GOT3 (cell line): ENCODE results near the gene SH3GL3.

Source experiments
- DNase-seq: peaks from one replicate; lab custom pipeline; 2025; ENCODE audit warnings: mixed read lengths; lab: John Stamatoyannopoulos, UW

The SH3GL3 gene

DNA sequence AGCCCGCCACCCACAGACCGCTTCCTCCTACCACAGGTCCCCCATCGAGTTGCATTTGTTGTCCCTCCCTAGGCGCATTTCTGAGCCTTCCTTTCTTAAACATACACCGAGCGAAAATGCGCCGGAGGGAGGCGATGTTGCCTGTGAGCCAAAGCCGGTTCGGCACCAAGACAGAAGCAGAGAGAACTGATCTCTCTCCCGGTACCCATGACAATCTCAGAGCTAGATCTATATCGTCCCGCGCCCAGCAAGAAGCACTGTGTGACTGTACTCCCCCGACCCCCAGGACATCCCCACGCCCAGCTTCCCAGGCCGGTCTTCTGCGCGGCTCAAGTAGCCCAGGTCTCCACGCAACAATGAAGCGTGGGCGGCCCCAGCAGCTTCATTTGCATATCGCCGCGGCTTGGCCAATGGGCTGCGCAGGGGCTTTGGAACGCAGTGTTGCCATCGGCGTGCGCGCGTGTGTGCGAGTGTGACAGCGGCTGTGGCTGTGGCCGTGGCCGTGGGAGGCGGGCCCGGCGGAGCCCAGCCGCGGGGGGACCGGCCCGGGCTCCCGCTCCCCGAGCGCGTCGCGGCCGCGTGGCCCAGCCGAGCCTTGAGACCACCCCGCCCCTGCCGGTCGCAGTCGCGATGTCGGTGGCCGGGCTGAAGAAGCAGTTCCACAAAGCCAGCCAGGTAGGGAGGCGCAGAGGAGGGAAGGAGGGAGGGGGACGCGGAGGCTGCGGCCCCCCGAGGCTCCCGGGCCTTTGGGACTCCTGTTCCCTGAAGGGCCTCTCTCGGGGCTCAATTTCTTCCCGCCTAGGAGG, at the start of gene SH3GL3:
TSS of gene SH3GL3 (plus strand) at position 438 of the 806 bp plus-strand sequence. CDS start at position 631, 193 bp downstream.
- peak; percentile 45 for DNase-seq

- no peak for DNase-seq
These were observed 48.5 kb upstream of the SH3GL3 start for GRCh38 chr15:83398626-83399025.

DNA sequence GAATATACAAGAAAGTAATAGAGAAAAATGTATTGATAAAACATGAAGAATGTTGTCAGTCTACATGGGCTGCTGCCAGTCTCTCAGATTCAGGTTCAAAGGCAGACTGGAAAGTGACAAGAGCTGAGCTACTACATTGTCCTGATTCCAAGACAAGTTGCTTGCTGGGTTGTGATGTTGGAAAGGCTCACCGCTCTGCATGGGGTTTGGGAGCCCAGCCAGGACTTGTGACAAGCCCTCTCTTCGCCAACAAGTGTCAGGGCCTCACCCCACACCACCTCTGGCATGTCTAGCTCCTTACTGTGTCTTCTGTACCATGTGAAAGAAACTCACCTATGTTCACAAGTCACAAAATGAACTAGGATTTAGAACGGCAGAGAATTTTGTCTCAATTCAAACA, 43.0 kb upstream of the SH3GL3 start:
- no peak for DNase-seq

DNA sequence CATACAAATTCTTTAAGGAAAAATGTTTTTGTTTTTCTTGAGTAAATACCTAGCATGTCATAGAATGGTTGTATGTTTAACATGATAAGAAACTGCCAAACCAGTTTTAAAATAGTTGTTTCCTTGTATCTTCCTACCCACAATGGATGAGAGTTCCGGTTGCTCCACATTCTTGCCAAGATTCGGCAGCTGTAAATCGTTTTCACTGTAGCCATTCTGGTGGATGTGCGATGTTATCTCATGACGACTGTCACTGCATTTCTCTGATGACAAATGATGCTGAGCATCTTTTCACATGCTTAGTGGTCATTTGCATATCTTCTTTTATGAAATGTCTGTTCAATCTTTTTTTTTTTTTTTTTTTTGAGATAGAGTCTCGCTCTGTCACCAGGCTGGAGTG, 36.6 kb upstream of the SH3GL3 start:
- no peak for DNase-seq

DNA sequence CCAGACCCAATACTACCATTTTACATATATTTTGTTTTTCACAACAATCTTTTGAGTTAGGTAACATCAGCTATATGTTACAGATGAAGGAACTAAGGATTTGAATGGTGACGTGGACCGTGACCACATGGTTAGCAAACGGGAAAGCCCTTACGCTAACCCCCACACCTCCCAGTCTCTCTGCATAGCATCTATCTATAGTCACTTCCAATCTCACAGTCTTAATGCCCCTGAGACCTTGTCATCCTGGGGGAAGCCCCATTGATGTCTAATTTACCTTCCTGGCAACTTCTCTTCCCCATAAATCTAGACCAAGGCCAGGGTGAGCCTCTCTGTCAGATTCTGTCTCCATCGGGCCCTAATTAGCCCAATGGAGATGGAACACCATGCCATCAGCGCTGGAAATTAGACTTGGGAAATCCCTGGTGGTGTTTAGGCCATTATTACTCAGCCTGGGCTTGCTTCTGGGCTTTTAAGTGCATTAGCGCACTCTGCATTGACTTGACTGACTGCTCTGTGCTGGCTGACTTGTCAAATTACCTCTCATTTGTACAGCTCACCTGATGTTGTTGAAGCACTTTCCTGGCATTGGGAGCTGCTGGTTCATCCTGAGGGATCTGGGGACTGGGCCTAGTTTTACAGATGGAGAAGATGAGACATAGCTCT, 34.0 kb upstream of the SH3GL3 start:
- no peak for DNase-seq

DNA sequence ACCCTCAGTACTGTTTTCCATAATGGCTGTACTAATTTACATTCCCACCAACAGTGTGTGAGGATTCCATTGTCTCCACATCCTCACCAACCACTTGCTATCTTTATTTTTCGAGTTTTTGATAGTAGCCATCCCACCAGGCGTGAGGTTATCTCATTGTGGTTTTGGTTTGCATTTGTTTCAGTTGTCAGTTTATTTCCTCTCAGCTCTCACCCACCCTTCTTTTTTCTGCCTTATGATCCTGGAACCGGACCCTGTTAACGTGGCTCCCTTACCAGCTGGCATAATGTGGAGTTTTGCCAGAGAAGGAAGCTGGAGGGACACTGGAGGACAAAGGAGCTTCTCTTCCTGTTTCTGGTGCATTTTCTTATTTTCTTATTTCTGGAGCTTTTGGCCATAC, 25.1 kb upstream of the SH3GL3 start:
- DNase-seq: no peak

DNA sequence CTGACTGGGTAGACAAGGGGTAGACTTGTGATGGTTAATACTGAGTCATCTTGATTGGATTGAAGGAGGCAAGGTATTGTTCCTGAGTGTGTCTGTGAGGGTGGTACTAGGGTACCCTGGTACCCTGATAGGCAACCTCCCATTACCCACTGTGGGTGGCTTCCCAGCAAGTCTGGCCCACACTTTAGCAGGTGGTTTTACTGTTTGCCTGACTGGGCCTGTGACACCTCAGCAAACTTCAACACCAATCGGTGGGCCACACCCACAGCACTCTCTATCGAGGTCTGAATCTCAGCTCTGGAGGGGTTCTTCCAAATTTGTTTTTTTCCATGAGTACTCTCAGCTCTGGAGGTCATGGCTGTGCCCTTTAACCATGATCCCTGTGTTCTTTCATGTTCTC, 24.6 kb upstream of the SH3GL3 start:
- no peak for DNase-seq

GRCh38 chr15:83424101-83424500, 23.0 kb upstream of the SH3GL3 start:
- DNase-seq: no peak

DNA sequence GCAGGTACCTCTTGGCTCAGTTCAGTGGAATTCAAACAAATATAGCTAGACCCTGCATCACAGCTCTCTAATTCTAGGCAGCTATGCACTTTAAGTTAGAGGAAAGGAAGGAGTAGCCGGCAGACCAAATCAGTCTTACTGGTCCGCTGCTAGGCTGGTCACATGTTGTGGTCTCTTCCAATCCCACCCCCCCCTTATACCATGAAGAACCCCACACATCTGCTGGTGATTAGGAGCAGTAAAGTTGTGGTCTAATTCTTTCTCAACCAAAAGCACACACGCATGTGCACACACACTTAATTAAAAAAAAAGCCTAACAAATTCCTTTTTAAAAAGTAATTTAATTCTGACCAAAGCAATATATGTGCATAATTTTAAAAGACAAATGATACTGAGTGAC, 16.7 kb upstream of the SH3GL3 start:
- no peak for DNase-seq

DNA sequence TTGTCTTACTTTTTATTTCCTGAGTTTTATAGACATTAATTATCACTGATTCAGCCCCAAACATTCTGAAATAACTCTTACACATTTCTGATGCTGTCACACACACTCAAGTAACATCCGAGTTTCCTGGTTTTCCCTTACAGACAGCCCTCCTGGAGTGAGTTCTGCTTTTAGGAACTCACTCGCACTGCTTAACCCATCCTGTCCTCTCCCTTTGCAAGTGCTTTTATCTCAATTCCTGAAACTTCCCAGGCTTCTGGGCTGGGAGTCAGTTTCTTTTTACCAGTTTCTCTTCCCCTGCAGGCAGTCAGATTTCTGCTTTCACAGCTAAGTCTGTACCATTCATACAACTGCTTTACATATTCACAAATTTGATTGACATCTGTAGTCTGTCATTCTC, 15.6 kb upstream of the SH3GL3 start:
- DNase-seq: no peak

- no peak for DNase-seq
These were observed 11.9 kb upstream of the SH3GL3 start for GRCh38 chr15:83435202-83435601.

GRCh38 chr15:83435782-83436181, 11.4 kb upstream of the SH3GL3 start:
- DNase-seq: no peak

- no peak for DNase-seq
These were observed 10.5 kb upstream of the SH3GL3 start for GRCh38 chr15:83436513-83437158.

- DNase-seq: no peak
These were observed 3.9 kb upstream of the SH3GL3 start for GRCh38 chr15:83443076-83443847.

GRCh38 chr15:83444936-83445335, 2.2 kb upstream of the SH3GL3 start:
- DNase-seq: no peak

DNA sequence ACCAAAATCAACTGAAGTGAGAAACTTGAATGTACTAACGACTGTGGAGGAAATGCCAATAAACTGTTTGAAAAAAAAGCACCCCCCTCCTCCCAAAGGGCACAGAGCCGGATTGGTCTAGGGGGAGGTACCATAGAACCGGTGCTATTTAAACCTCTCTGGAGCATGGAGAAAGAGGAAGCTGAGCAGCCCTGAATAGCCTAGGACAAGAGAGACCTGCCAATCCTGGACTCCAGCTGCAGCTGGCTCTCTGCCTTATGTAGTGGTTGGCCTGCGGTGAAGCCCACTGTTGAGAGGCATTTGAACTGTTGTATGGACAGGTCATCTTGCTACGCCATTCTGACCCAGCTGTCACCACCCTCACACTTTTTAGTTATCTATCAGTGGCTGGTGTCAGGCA, 1.5 kb upstream of the SH3GL3 start:
- no peak for DNase-seq

GRCh38 chr15:83446417-83446816, 724 bp upstream of the SH3GL3 start:
- no peak for DNase-seq

- no peak for DNase-seq
These were observed 2.1 kb downstream of the SH3GL3 start for GRCh38 chr15:83449250-83449671.

- no peak for DNase-seq
These were observed 2.9 kb downstream of the SH3GL3 start for GRCh38 chr15:83449937-83450506.

DNA sequence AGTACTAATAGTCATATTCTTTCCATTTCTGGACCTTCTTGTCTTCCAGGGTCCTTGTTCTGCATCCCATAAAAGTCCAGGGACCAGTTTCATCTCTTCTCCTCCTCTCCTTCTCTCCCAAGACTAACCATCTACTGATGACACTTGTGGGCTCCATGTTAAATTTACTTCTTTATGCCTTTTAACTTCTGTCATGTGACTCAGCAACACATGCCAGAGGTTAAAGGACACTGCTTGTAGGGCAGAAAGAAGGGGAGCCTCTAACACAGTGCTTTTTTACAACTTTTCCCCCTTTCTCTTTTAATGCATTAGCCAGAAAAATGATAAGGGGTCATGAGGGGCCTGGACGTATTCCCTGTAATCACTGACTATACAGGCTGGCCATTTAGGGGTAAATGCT, 10.0 kb downstream of the SH3GL3 start:
- no peak for DNase-seq

GRCh38 chr15:83458381-83458780, 11.2 kb downstream of the SH3GL3 start:
- DNase-seq: no peak

DNA sequence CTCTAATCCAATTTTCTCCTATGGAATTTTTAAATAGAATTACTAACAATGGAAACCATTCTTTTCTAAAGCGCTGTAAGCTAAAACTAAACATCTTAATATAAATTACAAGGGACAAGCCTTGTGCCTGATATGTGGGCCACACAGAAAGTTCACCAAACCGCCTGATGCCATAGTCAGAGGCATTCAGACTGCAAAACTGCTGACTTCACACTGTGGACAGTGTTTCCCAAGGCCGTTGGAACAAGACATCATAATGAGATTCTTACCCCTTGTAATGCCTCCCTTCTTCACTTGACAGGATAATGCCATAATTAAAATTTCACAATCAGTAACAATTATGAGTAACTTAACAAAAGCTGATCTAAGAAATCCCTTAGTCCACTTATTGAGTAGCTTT, 14.9 kb downstream of the SH3GL3 start:
- no peak for DNase-seq
